GM04503 (cell line): Measurements from ENCODE around the gene FGGY.

ENCODE experiments used
- DNase-seq: peaks from one replicate; pipeline ENCODE4 v3.0.0-alpha.2; 2012; ENCODE audit warnings: low read depth

Gene FGGY

GRCh38 chr1:59316497-59317128, 19.7 kb downstream of the FGGY start:
- no peak for DNase-seq

DNA sequence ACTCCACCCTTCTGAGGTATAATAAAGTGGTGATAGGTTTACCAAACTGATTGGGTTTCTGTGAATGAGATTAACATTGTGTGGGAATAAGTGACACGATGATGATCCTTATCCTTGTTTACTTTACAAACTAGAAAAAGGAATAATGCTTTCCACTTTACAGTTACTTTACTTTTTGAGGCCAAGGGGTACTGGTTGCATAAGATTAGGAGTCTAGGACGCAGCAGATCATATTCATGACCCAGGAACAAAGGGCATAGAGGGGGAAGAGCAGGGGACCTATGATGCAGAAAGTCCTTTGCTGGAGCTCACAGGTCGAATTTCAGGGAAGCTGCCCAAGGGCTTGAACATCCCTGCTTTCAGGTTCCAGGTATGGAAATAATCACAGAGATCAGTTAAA, 20.4 kb downstream of the FGGY start:
- DNase-seq, result no peak

GRCh38 chr1:59317780-59318179, 20.9 kb downstream of the FGGY start:
- no peak for DNase-seq

- DNase-seq, result no peak
Observed at GRCh38 chr1:59318271-59318860, 21.5 kb downstream of the FGGY start.

- DNase-seq, result no peak
Observed at GRCh38 chr1:59322394-59322793, 25.5 kb downstream of the FGGY start.

GRCh38 chr1:59322814-59323213, 25.9 kb downstream of the FGGY start:
- DNase-seq, result no peak

DNA sequence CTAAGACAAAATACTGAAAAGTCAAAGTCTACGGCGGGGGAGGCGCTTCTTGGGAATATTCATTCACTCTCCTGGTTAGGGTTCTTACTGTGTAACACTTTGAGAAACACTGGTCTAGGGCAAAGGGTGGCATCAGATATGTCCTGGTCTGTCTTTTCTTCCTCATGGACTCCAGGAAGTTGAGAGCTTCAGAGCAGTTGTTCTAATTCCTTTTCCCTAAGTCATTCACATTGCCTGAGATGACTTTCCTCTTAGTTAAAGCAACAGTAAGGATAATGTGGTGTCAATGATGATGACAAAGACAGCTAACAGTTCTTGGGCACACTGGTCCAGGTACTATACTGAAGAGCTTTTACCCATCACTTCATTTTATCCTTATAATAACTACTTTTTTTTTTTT, 27.0 kb downstream of the FGGY start:
- DNase-seq, result no peak

DNA sequence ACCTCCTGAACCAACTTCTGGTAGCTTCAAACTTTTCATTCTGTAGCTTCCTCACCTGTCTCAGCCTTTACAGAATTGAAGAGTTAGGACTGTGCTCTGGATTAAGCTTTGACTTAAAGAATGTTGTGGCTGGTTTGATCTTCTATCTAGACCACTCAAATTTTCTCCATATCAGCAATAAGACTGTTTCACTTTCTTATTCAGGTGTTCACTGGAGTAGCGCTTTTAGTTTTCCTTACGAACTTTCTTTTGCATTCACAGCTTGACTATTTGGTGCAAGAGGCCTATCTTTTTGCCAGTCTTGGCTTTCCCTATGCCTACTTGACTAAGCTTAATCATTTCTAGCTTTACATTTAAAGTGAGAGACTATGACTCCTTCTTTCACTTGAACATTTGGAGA, 31.5 kb downstream of the FGGY start:
- no peak for DNase-seq

DNA sequence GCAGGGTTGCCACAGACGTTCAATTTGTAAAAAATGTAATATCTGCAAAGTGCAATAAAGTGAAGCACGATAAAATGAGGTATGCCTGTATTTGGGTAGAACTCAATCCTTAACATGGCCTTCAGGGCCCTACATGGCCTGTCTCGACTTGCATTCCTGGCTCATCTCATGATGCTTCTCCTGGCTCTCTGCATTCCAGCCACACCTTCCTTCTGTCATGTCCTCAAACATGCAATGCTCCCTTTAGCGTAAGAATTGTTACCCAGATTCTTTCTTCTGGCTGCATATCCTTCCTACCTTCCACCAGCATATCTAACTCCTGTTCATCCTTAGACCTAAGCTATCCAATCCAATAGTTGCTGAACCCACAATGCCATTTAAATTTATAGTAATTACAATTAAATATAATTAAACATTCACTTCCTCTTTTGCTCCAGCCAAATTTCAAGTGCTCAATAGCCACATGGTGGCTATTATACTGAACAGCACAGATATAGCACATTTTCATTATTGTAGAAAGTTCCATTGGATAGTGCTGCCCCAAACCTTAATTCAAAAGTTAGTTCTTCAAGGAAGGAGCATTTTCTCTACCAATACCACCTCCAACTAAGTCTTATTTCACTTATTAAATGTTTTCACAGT, 32.6 kb downstream of the FGGY start:
- DNase-seq, result no peak

- DNase-seq, result no peak
Observed at GRCh38 chr1:59331686-59332620, 35.1 kb downstream of the FGGY start.

DNA sequence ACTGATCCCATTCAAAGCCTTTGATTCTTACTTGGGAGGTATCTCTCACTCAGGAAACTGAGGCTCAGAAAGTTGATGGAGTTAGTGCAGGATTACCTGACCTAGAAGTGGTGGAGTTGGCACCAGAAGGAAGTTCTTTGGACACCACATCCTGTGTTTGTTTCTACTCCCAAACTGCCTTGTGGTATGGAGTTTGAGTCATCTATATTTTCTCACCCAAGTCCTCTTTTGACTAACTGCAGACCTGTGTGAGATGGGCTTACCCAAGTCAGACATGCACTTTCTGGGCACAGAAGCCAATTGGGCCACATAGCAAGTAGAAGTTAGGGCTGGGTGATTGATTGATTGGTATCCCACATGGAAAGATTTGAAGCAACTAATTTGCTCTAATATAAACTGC, 36.1 kb downstream of the FGGY start:
- no peak for DNase-seq

- no peak for DNase-seq
Observed at GRCh38 chr1:59333626-59334277, 36.9 kb downstream of the FGGY start.

GRCh38 chr1:59340411-59341307, 43.8 kb downstream of the FGGY start:
- no peak for DNase-seq

DNA sequence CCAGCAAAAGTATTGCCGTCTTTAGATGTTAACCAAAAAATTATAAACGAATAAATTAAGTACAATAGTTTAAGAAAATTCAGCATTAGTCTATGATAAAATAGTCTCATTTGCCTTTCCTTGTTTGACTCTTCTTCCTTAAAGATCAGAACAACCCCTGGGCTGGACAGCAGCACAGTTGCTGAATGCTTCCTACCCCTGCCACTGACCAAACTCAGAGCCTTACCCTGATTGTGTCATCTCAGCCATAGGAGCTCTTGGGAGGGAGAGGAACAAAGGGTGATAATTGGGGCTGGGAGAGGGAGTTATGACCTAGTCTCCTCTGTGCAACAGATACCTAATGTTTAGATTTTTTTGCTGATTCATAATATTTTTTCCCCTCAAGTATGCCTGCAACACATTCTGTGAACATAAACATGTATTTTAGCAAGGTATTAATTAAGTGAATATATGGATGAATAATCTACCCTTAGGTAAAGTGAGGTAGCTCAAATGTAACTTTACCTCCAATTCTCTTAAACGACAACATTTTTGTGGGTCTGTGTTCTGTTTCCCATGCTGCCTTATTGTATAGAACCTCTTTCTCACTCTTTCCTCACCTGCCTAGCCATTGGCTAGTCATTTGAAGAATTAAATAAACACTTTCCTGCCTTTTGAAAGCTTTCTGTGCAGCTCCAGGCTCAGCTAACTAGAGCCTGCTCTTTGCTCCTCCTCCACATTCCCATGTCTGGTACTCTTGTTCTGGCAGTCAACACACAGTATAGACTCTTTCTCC, 46.1 kb downstream of the FGGY start:
- no peak for DNase-seq

DNA sequence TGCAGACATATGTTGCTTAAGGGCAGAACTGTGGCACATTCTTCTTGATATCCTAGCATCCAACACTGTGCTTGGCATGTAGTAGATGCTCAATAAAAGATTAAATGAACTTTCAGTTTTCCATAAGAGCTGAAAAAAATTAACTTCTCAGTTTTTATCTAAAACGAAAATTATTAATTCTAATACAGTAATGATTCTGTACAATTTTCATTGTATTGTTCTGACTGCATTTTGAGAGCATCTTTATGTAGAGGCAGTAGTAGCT, 46.6 kb downstream of the FGGY start:
- no peak for DNase-seq

DNA sequence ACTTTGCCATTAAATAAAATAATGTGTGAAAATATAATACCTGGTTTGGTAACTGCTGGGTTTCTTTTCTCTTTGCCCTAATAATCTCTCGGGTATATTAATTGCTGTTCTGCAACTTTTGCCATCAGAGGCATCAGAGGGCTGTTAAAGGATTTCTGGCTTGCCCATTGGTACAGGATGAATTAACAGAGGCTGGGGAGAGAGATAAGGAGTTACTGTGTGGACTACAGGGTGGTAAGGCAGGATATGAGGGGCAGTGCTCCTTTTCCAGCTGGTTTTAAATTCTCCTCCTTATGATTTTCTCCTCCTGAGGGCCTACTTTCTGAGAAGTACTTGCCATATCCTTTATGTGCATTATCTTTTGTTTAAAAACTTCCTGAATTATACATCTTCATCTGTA, 48.3 kb downstream of the FGGY start:
- no peak for DNase-seq

DNA sequence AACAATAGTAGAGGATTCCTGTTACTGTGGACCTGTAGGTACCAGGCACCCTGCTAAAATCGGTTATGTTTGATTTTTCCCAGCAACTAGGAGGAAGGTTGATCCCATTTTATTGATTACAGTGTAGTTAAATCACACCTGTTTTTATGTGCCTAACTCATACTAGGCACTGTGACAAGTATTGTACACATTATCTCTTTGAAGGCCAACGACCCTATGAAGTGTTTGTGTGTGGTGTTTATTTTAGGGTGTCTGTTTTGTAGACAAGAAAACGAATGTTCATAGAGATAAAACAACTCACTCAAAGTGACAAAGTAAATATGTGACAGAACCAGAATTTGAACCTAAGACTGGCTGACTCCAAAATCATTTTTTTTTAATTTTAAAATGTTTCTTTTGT, 49.5 kb downstream of the FGGY start:
- DNase-seq, result no peak

DNA sequence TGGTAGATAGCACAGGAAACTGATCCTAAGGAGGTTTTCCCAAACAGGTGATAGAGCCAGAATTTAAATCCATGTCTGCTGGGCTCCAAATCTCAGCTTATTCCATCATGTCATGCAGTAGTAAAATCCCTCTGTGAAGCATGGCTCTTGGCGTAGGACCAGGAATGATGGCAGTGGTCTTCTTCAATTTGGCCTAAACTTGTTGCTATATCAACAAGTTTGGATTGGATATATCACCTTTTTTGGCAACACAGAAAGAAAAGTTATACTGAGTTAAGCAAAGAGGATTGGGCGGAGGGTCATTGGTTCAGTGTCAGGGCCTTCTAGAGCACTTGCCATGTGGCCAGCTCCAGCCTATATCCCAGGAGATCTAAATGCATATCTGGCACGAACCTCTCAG, 52.2 kb downstream of the FGGY start:
- no peak for DNase-seq

DNA sequence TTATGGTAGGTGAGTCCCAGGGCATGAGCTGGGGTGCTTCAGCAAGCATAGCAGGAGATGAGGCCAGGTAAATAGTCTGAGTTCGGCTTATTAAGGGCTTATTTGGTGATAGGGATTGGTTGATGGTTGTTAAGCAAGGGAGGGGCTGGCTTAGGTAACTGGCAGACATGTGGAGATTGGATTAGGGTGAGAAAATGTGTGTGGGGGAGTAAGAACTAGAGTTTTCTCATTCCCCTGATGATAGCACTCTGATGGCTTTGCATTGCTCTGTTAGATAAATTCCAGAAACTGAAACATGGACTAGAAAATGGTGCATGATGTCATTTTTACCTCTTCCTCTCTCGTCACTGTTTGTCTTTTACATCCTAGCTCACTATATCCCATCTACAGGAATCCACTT, 53.6 kb downstream of the FGGY start:
- no peak for DNase-seq

DNA sequence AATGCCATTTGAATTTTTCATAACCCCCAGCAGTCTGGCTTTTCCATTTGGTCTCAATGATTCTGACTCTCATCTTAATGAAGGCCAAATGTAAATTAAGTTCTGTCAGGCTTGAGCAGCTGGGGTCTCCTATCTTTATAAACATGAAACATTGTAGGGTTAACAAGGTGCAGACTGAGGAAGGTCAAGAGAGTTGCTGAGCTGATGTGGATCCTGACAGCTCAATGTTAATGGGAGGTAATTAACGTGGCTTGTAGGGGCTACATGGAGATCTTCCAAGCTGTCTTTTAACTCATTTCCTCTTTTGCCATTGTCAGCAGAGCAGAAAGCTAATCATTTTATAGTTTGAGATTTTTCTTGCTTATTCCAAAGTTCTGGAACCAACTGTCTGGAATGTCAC, 55.2 kb downstream of the FGGY start:
- DNase-seq, result no peak

- DNase-seq, result no peak
Observed at GRCh38 chr1:59353453-59353852, 56.6 kb downstream of the FGGY start.
